ENCODE measurements around the gene SLC35F3.

SLC35F3 gene

GRCh38 chr1:234235434-234235881 lies 331.0 kb downstream of the SLC35F3 start:
- TF ChIP-seq POLR2AphosphoS5 (IDR thresholded peaks at IDR 0.05; ENCODE audit: low read depth, low read length) (no peak), REST (IDR thresholded peaks at IDR 0.05; ENCODE audit: insufficient read depth in 1 of 2, low read depth in 2 of 2, low read length in 2 of 2) (no peak), TAF1 (IDR thresholded peaks at IDR 0.05; ENCODE audit: borderline replicate concordance, insufficient read depth, low read length) (no peak)

DNA sequence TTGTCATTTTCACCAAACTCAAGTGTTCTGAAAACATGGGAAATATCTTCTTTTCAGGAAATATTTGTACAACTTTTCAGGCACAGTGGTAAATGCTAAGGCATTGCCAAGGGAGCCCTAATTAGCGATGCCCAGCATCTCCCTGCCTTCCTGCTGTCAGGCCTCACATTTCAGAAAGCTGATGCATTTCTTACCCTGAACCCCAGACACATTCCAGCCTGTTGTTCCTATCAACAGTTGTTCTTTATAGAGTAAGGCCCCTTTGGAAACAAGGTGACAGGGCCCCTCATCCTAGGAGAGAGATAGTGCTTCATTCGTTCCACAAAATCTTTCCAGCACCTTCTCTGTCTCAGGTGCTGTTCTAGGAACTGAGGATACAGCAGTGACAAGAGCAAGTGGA lies 332.9 kb downstream of the SLC35F3 start:
- no peak for TF ChIP-seq REST (IDR thresholded peaks at IDR 0.05; ENCODE audit: insufficient read depth in 1 of 2, low read depth in 2 of 2, low read length in 2 of 2)
- no peak for TF ChIP-seq POLR2AphosphoS5 (IDR thresholded peaks at IDR 0.05; ENCODE audit: low read depth, low read length)
- no peak for TF ChIP-seq FOXP2 (optimal IDR thresholded peaks at IDR 0.05; ENCODE audit: borderline replicate concordance, extremely low read depth, extremely low read length, insufficient read depth)
- no peak for TF ChIP-seq SIN3A (IDR thresholded peaks at IDR 0.05; ENCODE audit: borderline replicate concordance, insufficient read depth, low read length)
- TF ChIP-seq TAF1 (IDR thresholded peaks at IDR 0.05; ENCODE audit: borderline replicate concordance, insufficient read depth, low read length), result no peak

DNA sequence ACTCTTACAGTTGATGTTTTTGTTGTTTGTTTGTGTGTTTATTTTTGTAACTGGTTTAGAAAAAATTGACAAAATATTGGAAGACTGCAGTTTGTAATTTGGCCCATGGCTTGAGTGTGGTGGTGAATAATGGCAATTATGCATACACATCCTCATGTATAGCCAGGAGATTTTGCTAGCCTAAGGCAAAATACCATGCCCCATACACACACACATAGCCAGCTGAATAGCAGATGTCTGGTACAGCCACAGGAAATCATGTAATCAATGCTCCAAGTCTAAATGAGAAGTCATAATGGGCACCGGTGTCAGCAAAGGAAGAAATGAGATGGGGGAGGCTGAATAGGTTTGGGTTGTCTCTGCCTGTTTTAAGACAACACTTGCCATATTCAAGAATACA lies 333.6 kb downstream of the SLC35F3 start:
- no peak for TF ChIP-seq POLR2AphosphoS5 (IDR thresholded peaks at IDR 0.05; ENCODE audit: low read depth, low read length)
- no peak for TF ChIP-seq REST (IDR thresholded peaks at IDR 0.05; ENCODE audit: insufficient read depth in 1 of 2, low read depth in 2 of 2, low read length in 2 of 2)
- TF ChIP-seq SIN3A (IDR thresholded peaks at IDR 0.05; ENCODE audit: borderline replicate concordance, insufficient read depth, low read length), result no peak
- no peak for TF ChIP-seq TAF1 (IDR thresholded peaks at IDR 0.05; ENCODE audit: borderline replicate concordance, insufficient read depth, low read length)

- TF ChIP-seq TAF1 (IDR thresholded peaks at IDR 0.05; ENCODE audit: borderline replicate concordance, insufficient read depth, low read length), result no peak
- TF ChIP-seq POLR2AphosphoS5 (IDR thresholded peaks at IDR 0.05; ENCODE audit: low read depth, low read length), result no peak
- TF ChIP-seq REST (IDR thresholded peaks at IDR 0.05; ENCODE audit: insufficient read depth in 1 of 2, low read depth in 2 of 2, low read length in 2 of 2), result no peak
- no peak for TF ChIP-seq SIN3A (IDR thresholded peaks at IDR 0.05; ENCODE audit: borderline replicate concordance, insufficient read depth, low read length)
- no peak for TF ChIP-seq FOXP2 (optimal IDR thresholded peaks at IDR 0.05; ENCODE audit: borderline replicate concordance, extremely low read depth, extremely low read length, insufficient read depth)
These were observed 335.0 kb downstream of the SLC35F3 start for GRCh38 chr1:234239515-234239914.

GRCh38 chr1:234239936-234240335 lies 335.5 kb downstream of the SLC35F3 start:
- TF ChIP-seq FOXP2 (optimal IDR thresholded peaks at IDR 0.05; ENCODE audit: borderline replicate concordance, extremely low read depth, extremely low read length, insufficient read depth) (no peak), REST (IDR thresholded peaks at IDR 0.05; ENCODE audit: insufficient read depth in 1 of 2, low read depth in 2 of 2, low read length in 2 of 2) (no peak), TAF1 (IDR thresholded peaks at IDR 0.05; ENCODE audit: borderline replicate concordance, insufficient read depth, low read length) (no peak), SIN3A (IDR thresholded peaks at IDR 0.05; ENCODE audit: borderline replicate concordance, insufficient read depth, low read length) (no peak), POLR2AphosphoS5 (IDR thresholded peaks at IDR 0.05; ENCODE audit: low read depth, low read length) (no peak)

Measured in PFSK-1 (cell line).